ENCODE data around the gene ADGRL1.
"Not testable (repeated sequence)": the region's sequence is repeated elsewhere in the genome, so short reads cannot be mapped to it uniquely, and the experiment has no call there.

ADGRL1 gene

GRCh38 chr19:14158276-14159023 lies 47.5 kb downstream of the ADGRL1 start:
- no peak for DNase-seq

- DNase-seq, result no peak
These were observed 48.8 kb downstream of the ADGRL1 start for GRCh38 chr19:14156971-14157717.

GRCh38 chr19:14156122-14156521 lies 49.8 kb downstream of the ADGRL1 start:
- DNase-seq, result no peak

- no peak for DNase-seq
These were observed 50.6 kb downstream of the ADGRL1 start for GRCh38 chr19:14155371-14155770.

- DNase-seq, result no peak
These were observed 53.3 kb downstream of the ADGRL1 start for GRCh38 chr19:14152713-14153112.

GRCh38 chr19:14150770-14151661 lies 55.0 kb downstream of the ADGRL1 start:
- no peak for DNase-seq

GRCh38 chr19:14150041-14150769 lies 55.8 kb downstream of the ADGRL1 start:
- no peak for DNase-seq

- peak; percentile 52 for DNase-seq
These were observed 56.4 kb downstream of the ADGRL1 start for GRCh38 chr19:14149509-14149994.

- no peak for DNase-seq
These were observed 57.1 kb downstream of the ADGRL1 start for GRCh38 chr19:14148751-14149410.

GRCh38 chr19:14147797-14148605 lies 58.0 kb downstream of the ADGRL1 start:
- DNase-seq, result peak; percentile 52

GRCh38 chr19:14146789-14147216 lies 59.2 kb downstream of the ADGRL1 start:
- no peak for DNase-seq

GRCh38 chr19:14146169-14146568 lies 59.8 kb downstream of the ADGRL1 start:
- not testable (repeated sequence) for DNase-seq

- no peak for DNase-seq
These were observed 60.6 kb downstream of the ADGRL1 start for GRCh38 chr19:14145381-14145780.

- DNase-seq, result no peak
These were observed 63.4 kb downstream of the ADGRL1 start for GRCh38 chr19:14142262-14143190.

- no peak for DNase-seq
These were observed 64.9 kb downstream of the ADGRL1 start for GRCh38 chr19:14141041-14141440.

- no peak for DNase-seq
These were observed 66.0 kb downstream of the ADGRL1 start for GRCh38 chr19:14139944-14140343.

GRCh38 chr19:14138576-14139265 lies 67.2 kb downstream of the ADGRL1 start:
- no peak for DNase-seq

- peak; percentile 97 for DNase-seq
These were observed 69.3 kb downstream of the ADGRL1 start, which contains the start of gene ASF1B for GRCh38 chr19:14136509-14137281. Gene ASF1B (minus strand): TSS chr19:14136589. CDS start chr19:14136456, 133 bp downstream.
